Mesendoderm (in vitro differentiated cells): ENCODE measurements around the gene BAMBI.

ENCODE experiments used
- DNase-seq: peaks from one replicate; pipeline ENCODE4 v3.0.0; 2013
- H2AK5ac ChIP-seq: 2 replicates; pipeline ENCODE4 v1.6.1; 2013; ENCODE audit warnings: low read length, inconsistent platforms
- H2BK120ac ChIP-seq: 2 replicates; pipeline ENCODE4 v1.6.1; 2013; ENCODE audit warnings: low read depth, mild to moderate bottlenecking, low read length, moderate library complexity, mixed read lengths
- H2BK15ac ChIP-seq: replicated peaks from 2 replicates; pipeline ENCODE4 v1.6.1; 2013; ENCODE audit warnings: low read depth, mild to moderate bottlenecking, moderate library complexity
- H2BK5ac ChIP-seq: 2 replicates; pipeline ENCODE4 v1.6.1; 2013; ENCODE audit warnings: low read length, inconsistent platforms
- H3K18ac ChIP-seq: 2 replicates; pipeline ENCODE4 v1.6.1; 2013; ENCODE audit warnings: mild to moderate bottlenecking, low read length, mixed read lengths
- H3K23ac ChIP-seq: one replicate; pipeline ENCODE4 v1.6.1; 2013; ENCODE audit warnings: low read length
- H3K27ac ChIP-seq: 2 replicates; pipeline ENCODE4 v1.5.1; 2013; ENCODE audit warnings: low read depth, mild to moderate bottlenecking, inconsistent platforms, low read length, moderate library complexity
- H3K27me3 ChIP-seq: 2 replicates; pipeline ENCODE4 v1.6.1; 2013; ENCODE audit warnings: low read length, control low read depth, mild to moderate bottlenecking, inconsistent platforms; ENCODE audit not compliant: insufficient read depth, poor library complexity
- H3K36me3 ChIP-seq: 2 replicates; pipeline ENCODE4 v1.6.1; 2013; ENCODE audit warnings: low read length, inconsistent platforms; ENCODE audit not compliant: control insufficient read depth, insufficient read depth
- H3K4ac ChIP-seq: one replicate; pipeline ENCODE4 v1.6.1; 2013; ENCODE audit warnings: low read depth, mild to moderate bottlenecking, low read length, moderate library complexity
- H3K4me1 ChIP-seq: 2 replicates; pipeline ENCODE4 v1.6.1; 2013; ENCODE audit warnings: low read depth, low read length, inconsistent platforms; ENCODE audit not compliant: control insufficient read depth
- H3K4me2 ChIP-seq: 2 replicates; pipeline ENCODE4 v1.6.1; 2013; ENCODE audit warnings: low read length
- H3K4me3 ChIP-seq: 2 replicates; pipeline ENCODE4 v1.5.1; 2013; ENCODE audit warnings: mild to moderate bottlenecking, low read length
- H3K56ac ChIP-seq: one replicate; pipeline ENCODE4 v1.6.1; 2013; ENCODE audit warnings: low read length
- H3K79me1 ChIP-seq: 2 replicates; pipeline ENCODE4 v1.6.1; 2013; ENCODE audit warnings: low read length, inconsistent platforms
- H3K79me2 ChIP-seq: 2 replicates; pipeline ENCODE4 v1.6.1; 2013; ENCODE audit warnings: mild to moderate bottlenecking, low read length; ENCODE audit not compliant: control insufficient read depth, insufficient read depth
- H3K9ac ChIP-seq: 2 replicates; pipeline ENCODE4 v1.6.1; 2013; ENCODE audit warnings: low read length, inconsistent platforms
- H4K5ac ChIP-seq: one replicate; pipeline ENCODE4 v1.6.1; 2013; ENCODE audit warnings: low read length
- H4K8ac ChIP-seq: one replicate; pipeline ENCODE4 v1.6.1; 2013; ENCODE audit warnings: low read depth, mild to moderate bottlenecking, control low read depth, low read length, moderate library complexity
- WGBS: extraction: QIAGEN DNeasy Blood & Tissue Kit; methylation state at CpG from one replicate; pipeline ENCODE4 v1.1.7; 2013; ENCODE audit warnings: low lambda C conversion rate, missing lambda C conversion rate; ENCODE audit not compliant: insufficient coverage; ENCODE audit errors: extremely low coverage; 5-methylcytosine and 5-hydroxymethylcytosine counted together

The BAMBI gene

DNA sequence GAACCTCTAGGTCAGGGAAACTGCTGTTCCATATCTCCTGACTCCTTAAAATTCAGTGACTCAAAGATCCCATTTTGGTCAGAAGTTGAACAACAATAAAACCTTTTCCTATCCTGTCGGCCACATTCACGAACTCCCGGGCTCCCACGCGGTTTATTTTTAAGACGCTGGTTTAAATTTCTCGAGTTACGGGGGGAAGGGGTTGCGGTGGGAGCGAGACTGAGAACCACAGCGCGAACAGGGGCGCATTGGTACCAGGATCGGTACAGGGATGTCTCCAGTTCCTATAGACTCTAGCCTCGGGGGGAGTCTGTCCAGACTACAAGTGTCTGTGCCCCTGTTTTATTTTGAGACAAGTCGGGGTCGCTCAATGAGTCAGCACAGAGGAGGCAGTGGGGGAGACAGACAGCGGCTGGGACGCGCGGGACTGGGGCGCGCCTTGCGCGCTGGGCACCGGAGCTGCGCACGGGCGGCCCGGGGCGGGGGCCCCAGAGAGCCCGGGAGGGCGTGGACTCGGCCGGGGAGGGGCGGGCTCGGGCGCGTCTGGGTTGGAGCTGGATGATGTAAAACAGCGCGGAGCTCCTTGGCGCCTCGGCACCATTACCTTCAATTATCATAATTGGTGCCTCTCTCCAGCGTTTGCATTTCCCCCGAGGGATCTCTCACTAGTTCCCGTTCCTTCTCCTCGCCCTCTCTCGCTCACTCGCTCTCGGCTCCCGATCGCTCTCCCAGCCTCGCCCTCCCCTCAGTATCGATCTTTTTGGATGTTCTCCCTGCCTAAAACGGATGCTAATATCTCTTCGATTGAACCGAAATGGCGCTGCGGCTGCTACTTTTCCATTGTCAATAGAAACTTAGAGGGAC, 8.7 kb upstream of the BAMBI start:
- H3K56ac ChIP-seq: peak overlapping the region; percentile 90
- H2BK15ac ChIP-seq: no peak overlapping the region
- H4K5ac ChIP-seq: no peak overlapping the region
- H4K8ac ChIP-seq: no peak overlapping the region
- no peaks in the 10 kb centered on the region for H3K36me3 ChIP-seq
- peaks cover 18% of the 10 kb centered on the region for H3K4me1 ChIP-seq
- peak overlapping the region; percentile 67 for H3K4me3 ChIP-seq
- peak overlapping the region; percentile 67 for H2BK120ac ChIP-seq
- peak overlapping the region; percentile 71 for H3K4me2 ChIP-seq
- H3K18ac ChIP-seq: peak overlapping the region; percentile 99
- peaks cover 4% of the 10 kb centered on the region for H3K79me2 ChIP-seq
- no peaks in the 10 kb centered on the region for H3K27me3 ChIP-seq
- no peak overlapping the region for H2AK5ac ChIP-seq
- no peak overlapping the region for H3K23ac ChIP-seq
- peak overlapping the region; percentile 39 for H3K27ac ChIP-seq
- peaks cover 2% of the 10 kb centered on the region for H3K79me1 ChIP-seq
- H2BK5ac ChIP-seq: peak overlapping the region; percentile 65
- peak overlapping the region; percentile 82 for H3K9ac ChIP-seq
- H3K4ac ChIP-seq: peak overlapping the region; percentile 88
- WGBS: no CpG with 5 or more reads among the region's 59 CpGs
- peak; percentile 93 for DNase-seq

DNA sequence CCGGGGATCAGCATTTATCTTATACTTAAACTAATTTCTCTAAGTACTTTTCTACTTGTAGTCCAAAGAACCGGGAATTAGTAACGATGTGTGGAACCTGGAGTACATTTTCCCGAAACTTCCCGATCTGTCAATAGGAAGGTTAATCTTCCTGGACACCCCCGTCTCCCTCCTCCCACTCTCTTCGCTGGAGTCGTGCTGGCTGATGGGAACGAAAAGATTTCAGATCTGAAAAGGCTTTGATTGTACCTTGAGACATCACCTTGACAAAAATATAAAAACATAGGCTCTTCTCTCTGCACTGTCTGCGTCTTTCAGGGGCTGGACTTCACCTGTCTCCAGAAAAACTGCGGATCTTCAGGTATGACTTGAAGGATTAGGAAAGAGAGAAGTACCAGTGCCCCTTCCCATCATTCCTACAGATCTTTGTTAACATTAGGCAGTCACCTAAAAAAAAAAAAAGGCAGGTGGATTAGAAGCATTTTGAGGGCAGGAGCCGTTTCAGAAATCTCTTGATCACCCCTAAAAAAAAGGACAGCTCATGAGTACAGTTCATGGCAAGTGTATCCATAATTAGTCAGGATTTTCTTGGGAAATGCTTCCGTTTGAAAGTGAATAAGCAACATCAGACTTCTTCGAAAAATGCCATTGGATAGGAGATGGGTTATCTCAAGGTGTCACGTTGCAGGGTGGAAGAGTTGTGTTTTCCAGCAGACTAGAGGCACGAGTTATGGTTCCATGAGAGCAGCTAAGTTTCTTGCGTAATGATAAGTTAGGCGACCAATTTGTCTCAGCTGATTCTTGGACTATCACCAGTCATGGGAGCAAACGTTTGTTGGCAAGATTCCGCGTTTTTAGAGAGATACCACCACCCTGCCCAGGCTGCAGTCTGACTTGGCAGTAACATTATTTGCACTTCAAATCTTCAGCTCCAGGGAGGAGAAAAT, 7.8 kb upstream of the BAMBI start:
- Histone ChIP-seq H3K36me3 (no peaks in the 10 kb centered on the region), H3K23ac (no peak overlapping the region), H3K4ac (peak overlapping the region; percentile 5), H3K18ac (peak overlapping the region; percentile 35), H3K27ac (peak overlapping the region; percentile 22), H3K79me2 (peaks cover 4% of the 10 kb centered on the region), H3K4me3 (peak overlapping the region; percentile 67), H4K8ac (no peak overlapping the region), H3K4me1 (peaks cover 18% of the 10 kb centered on the region), H3K79me1 (peaks cover 2% of the 10 kb centered on the region), H2AK5ac (peak overlapping the region; percentile 85), H2BK15ac (peak overlapping the region; percentile 93), H3K56ac (peak overlapping the region; percentile 90), H3K27me3 (no peaks in the 10 kb centered on the region), H2BK120ac (peak overlapping the region; percentile 77), H4K5ac (no peak overlapping the region), H2BK5ac (peak overlapping the region; percentile 65), H3K9ac (peak overlapping the region; percentile 82), H3K4me2 (peak overlapping the region; percentile 71)
- no CpG with 5 or more reads among the region's 21 CpGs for WGBS
- DNase-seq: peak; percentile 47

- H3K23ac ChIP-seq: no peak overlapping the region
- no peak overlapping the region for H3K27ac ChIP-seq
- peak overlapping the region; percentile 11 for H3K18ac ChIP-seq
- H3K79me2 ChIP-seq: peaks cover 28% of the 10 kb centered on the region
- H3K79me1 ChIP-seq: peaks cover under 1% of the 10 kb centered on the region
- H3K9ac ChIP-seq: no peak overlapping the region
- H3K4me2 ChIP-seq: no peak overlapping the region
- H3K27me3 ChIP-seq: no peaks in the 10 kb centered on the region
- no peak overlapping the region for H2BK15ac ChIP-seq
- WGBS: no CpG with 5 or more reads among the region's 3 CpGs
- DNase-seq: no peak
- H3K4me3 ChIP-seq: no peak overlapping the region
- H2AK5ac ChIP-seq: peak overlapping the region; percentile 44
- no peak overlapping the region for H4K8ac ChIP-seq
- H3K4me1 ChIP-seq: peaks cover 12% of the 10 kb centered on the region
- peak overlapping the region; percentile 12 for H3K56ac ChIP-seq
- no peak overlapping the region for H4K5ac ChIP-seq
- no peak overlapping the region for H3K4ac ChIP-seq
- no peaks in the 10 kb centered on the region for H3K36me3 ChIP-seq
- H2BK120ac ChIP-seq: no peak overlapping the region
- peak overlapping the region; percentile 79 for H2BK5ac ChIP-seq
These were observed 2.5 kb upstream of the BAMBI start for GRCh38 chr10:28674782-28675181.

- Histone ChIP-seq H3K27ac (peak overlapping the region; percentile 100), H3K27me3 (no peaks in the 10 kb centered on the region)
These were observed 874 bp upstream of the BAMBI start for GRCh38 chr10:28676326-28676967.

DNA sequence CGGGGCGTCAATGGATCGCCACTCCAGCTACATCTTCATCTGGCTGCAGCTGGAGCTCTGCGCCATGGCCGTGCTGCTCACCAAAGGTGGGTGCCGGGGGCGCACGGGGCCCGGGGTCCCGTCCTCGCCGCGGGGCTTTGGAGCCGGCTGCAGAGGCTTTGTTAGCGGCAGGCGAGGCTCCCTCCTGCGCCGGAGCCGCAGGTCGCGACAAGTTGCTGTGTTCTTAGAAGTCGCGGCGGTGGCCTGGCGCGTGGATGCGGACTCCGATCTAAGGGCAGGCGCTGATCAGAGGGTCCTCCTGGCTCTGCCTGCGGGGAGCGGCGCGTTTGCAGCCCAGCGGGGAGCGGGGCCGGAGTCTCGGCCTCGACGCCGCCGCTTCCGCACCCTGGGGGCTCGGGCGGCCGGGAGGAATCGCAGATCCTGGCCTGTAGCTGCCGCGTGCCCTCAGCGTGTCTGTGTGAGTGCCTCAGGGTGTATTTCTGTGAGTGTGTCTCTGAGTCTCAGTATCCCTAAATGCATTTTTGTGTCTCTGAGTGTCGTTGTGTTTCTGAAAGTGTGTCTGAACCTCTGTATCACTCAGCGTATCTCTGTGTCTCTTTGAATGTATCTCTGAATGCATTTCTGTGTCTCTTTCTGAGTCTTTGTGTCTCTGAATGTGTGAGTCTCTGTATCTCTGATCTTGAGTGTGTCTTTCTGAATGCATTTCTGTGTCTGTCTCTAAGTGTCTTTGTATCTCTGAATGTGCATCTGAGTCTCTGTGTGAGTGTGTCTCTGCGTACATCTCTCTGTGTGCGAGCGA, 766 bp downstream of the BAMBI start:
- H3K27ac ChIP-seq: peak overlapping the region; percentile 98

More at GRCh38 chr10:28676326-28676967, 874 bp upstream of the BAMBI start:
- peaks cover 43% of the 10 kb centered on the region for H3K79me2 ChIP-seq
- DNase-seq: peak; percentile 97
- H2BK15ac ChIP-seq: peak overlapping the region; percentile 37
- no peak overlapping the region for H2AK5ac ChIP-seq
- no peak overlapping the region for H3K23ac ChIP-seq
- peak overlapping the region; percentile 83 for H4K8ac ChIP-seq
- H2BK5ac ChIP-seq: peak overlapping the region; percentile 97
- H3K18ac ChIP-seq: peak overlapping the region; percentile 99
- peaks cover 9% of the 10 kb centered on the region for H3K4me1 ChIP-seq
- H3K9ac ChIP-seq: peak overlapping the region; percentile 81
- peaks cover 7% of the 10 kb centered on the region for H3K36me3 ChIP-seq
- no peak overlapping the region for H4K5ac ChIP-seq
- no CpG with 5 or more reads among the region's 25 CpGs for WGBS
- H3K56ac ChIP-seq: peak overlapping the region; percentile 92
- H2BK120ac ChIP-seq: peak overlapping the region; percentile 89
- H3K4ac ChIP-seq: peak overlapping the region; percentile 96
- H3K79me1 ChIP-seq: no peaks in the 10 kb centered on the region
- H3K4me2 ChIP-seq: peak overlapping the region; percentile 67
- H3K4me3 ChIP-seq: peak overlapping the region; percentile 36

More for the DNA sequence above, 766 bp downstream of the BAMBI start:
- peak; percentile 48 for DNase-seq
- Histone ChIP-seq H3K4ac (peak overlapping the region; percentile 97), H4K5ac (no peak overlapping the region), H2AK5ac (no peak overlapping the region), H3K9ac (peak overlapping the region; percentile 100), H2BK5ac (peak overlapping the region; percentile 93), H3K18ac (peak overlapping the region; percentile 94), H3K4me2 (peak overlapping the region; percentile 55), H3K79me1 (no peaks in the 10 kb centered on the region), H3K23ac (peak overlapping the region; percentile 7), H3K79me2 (peaks cover 57% of the 10 kb centered on the region), H3K27me3 (no peaks in the 10 kb centered on the region), H3K36me3 (peaks cover 14% of the 10 kb centered on the region), H3K4me3 (peak overlapping the region; percentile 98), H2BK120ac (peak overlapping the region; percentile 33), H2BK15ac (no peak overlapping the region), H3K4me1 (peaks cover 11% of the 10 kb centered on the region), H3K56ac (peak overlapping the region; percentile 99), H4K8ac (no peak overlapping the region)
- WGBS: no CpG with 5 or more reads among the region's 54 CpGs
